ENCODE results near the gene PNP. TPM values are rescaled to one million over a fixed set of nuclear protein-coding genes. Genes with fewer than 3 reads are reported as not detected.

The PNP gene
- total RNA-seq, 1 experiment from 2014 or later: 87.5 TPM

GRCh38 chr14:20492486-20492885, 23.3 kb downstream of the PNP start:
- H3K4me3 Mint-ChIP-seq: no peak overlapping the region

More at GRCh38 chr14:20492486-20492885, 23.3 kb downstream of the PNP start:
- H3K9me3 Mint-ChIP-seq: peaks cover 0 to 3% of the 10 kb centered on the region in 2 experiments; a peak in 3 of 5 replicates
- Histone ChIP-seq H2BK20ac (ENCODE audit: low read depth, low read length, poor library complexity, severe bottlenecking) (no peak overlapping the region), H3K56ac (ENCODE audit: insufficient read length, low read depth, low read length) (no peak overlapping the region), H3K4ac (ENCODE audit: low read depth, low read length) (no peak overlapping the region), H3T11ph (ENCODE audit: low read length) (no peak overlapping the region), H2BK5ac (ENCODE audit: insufficient read length, low read length) (no peak overlapping the region), H4K91ac (ENCODE audit: insufficient read length, low read depth, low read length) (no peak overlapping the region), H3K4me2 (ENCODE audit: insufficient read depth, insufficient read length, low read length) (no peak overlapping the region), H4K5ac (ENCODE audit: insufficient read length, low read depth, low read length) (no peak overlapping the region), H3K79me2 (ENCODE audit: insufficient read depth, low read length) (no peaks in the 10 kb centered on the region), H4K20me1 (ENCODE audit: control insufficient read depth, insufficient read depth, insufficient read length) (no peaks in the 10 kb centered on the region), H2AK5ac (ENCODE audit: insufficient read length, low read length) (no peak overlapping the region), H3K23me2 (ENCODE audit: insufficient read length, low read depth, low read length, poor library complexity, severe bottlenecking) (no peaks in the 10 kb centered on the region), H3K27me3 (ENCODE audit: insufficient read depth, low read length) (no peaks in the 10 kb centered on the region), H3K9ac (ENCODE audit: extremely low read depth, insufficient read length, low read length) (no peak overlapping the region), H3K4me1 (ENCODE audit: insufficient read depth, low read length) (no peaks in the 10 kb centered on the region; the same call in 1 of the 2 replicates), H3K23ac (ENCODE audit: insufficient read length, low read depth, low read length) (no peak overlapping the region), H3K14ac (ENCODE audit: insufficient read depth, low read length) (no peak overlapping the region), H3K79me1 (ENCODE audit: insufficient read depth, low read depth, low read length, poor library complexity, severe bottlenecking) (no peaks in the 10 kb centered on the region), H3K9me3 (ENCODE audit: control insufficient read depth, low read depth, low read length) (no peaks in the 10 kb centered on the region), H2BK15ac (ENCODE audit: low read depth, low read length) (no peak overlapping the region), H3K18ac (ENCODE audit: insufficient read length, low read depth, low read length) (no peak overlapping the region), H2AFZ (ENCODE audit: low read length) (no peak overlapping the region), H3K27ac (ENCODE audit: insufficient read length, low read depth, low read length) (no peak overlapping the region), H2BK12ac (ENCODE audit: insufficient read length, low read depth, low read length) (no peak overlapping the region), H2BK120ac (ENCODE audit: low read depth, low read length, poor library complexity, severe bottlenecking) (no peak overlapping the region), H4K8ac (replicated peaks; ENCODE audit: insufficient read length, low read depth, low read length) (no peak overlapping the region)
- peaks cover 31 to 32% of the 10 kb centered on the region in 2 experiments for H3K4me1 Mint-ChIP-seq
- WGBS (ENCODE audit: extremely low coverage, insufficient read length, low lambda C conversion rate): no CpG with 5 or more reads among the region's 4 CpGs
- H3K27ac Mint-ChIP-seq: no peak overlapping the region
- H3K27me3 Mint-ChIP-seq (ENCODE audit: low read depth): peaks cover 3% of the 10 kb centered on the region
- no peak for TF ChIP-seq CTCF (conservative IDR thresholded peaks at IDR 0.05)
- H3K36me3 Mint-ChIP-seq (ENCODE audit: insufficient read depth in 1 of 3, low read depth in 3 of 3): peaks cover 0 to 4% (median 0%) of the 10 kb centered on the region in 3 experiments; a peak in 2 of 7 replicates
- DNase-seq: no peak

All from H9 (cell line).